ENCODE data around the gene KRT15. TPM values are rescaled to one million over a fixed set of nuclear protein-coding genes. Genes with fewer than 3 reads are reported as not detected.

KRT15 gene
- total RNA-seq, 4 donors from 2014 or later: 0.80 to 17.6 (median 7.4) TPM

DNA sequence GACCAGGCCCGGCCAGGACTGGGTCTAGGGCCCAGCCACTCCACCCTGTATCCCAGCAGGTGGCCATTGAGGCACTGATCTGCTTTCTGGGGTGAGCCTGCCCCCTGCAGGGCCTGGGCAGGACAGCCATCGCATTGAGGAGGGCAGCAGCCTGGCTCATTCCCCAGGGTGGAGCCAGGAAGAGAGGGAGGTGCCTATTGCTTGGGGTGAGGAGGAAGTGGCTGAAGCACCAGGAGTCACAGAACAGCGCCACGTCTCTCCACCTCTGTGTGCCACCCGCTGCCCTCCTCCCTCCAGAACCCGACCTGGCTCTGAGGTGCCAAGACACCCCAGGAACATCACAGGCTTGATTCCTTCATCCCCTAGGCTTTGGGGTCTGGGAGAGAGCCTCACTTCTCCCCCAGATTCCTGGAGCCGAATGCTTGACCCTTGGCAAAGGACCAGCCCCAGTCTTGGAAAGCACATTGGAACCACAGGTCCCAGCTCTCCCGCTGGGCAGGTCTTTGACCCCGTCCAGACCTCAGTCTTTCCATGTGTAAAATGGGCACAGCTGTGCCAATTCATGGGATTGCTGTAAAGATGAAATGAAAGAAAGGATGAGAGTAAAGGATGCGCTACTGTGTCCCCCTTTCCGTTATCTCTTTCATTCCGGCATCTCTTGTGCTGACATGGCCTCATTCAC is 21.7 kb downstream of the KRT15 start:
- H3K27ac ChIP-seq: peak overlapping the region in 3 of 4 donors; percentile 44 to 49 (median 49)
- intact Hi-C loops (cut with DNase I; ENCODE audit: low total_unique reads) (no loop called here), in situ Hi-C loops (cut with MboI; ENCODE audit: low pct_ligation_motif_present in 1 of 4, low pct_unique_long_range_greater_than_20kb in 1 of 4, low sequenced_read_pairs in 3 of 4) (no loop called here)
- H3K4me3 ChIP-seq: no peak overlapping the region
- H3K27me3 ChIP-seq: no peaks in the 10 kb centered on the region
- H3K4me1 ChIP-seq: peaks cover 0 to 8% (median 3%) of the 10 kb centered on the region in 4 donors
- no peaks in the 10 kb centered on the region for H3K36me3 ChIP-seq
- peak; percentile 84 for DNase-seq
- TF ChIP-seq POLR2A (IDR thresholded peaks at IDR 0.05) (peak; percentile 69), EP300 (IDR thresholded peaks at IDR 0.05; ENCODE audit: low read depth) (no peak), POLR2AphosphoS5 (IDR thresholded peaks at IDR 0.05) (peak; percentile 19 to 55 (median 27))
- TF ChIP-seq, protein P1, sequence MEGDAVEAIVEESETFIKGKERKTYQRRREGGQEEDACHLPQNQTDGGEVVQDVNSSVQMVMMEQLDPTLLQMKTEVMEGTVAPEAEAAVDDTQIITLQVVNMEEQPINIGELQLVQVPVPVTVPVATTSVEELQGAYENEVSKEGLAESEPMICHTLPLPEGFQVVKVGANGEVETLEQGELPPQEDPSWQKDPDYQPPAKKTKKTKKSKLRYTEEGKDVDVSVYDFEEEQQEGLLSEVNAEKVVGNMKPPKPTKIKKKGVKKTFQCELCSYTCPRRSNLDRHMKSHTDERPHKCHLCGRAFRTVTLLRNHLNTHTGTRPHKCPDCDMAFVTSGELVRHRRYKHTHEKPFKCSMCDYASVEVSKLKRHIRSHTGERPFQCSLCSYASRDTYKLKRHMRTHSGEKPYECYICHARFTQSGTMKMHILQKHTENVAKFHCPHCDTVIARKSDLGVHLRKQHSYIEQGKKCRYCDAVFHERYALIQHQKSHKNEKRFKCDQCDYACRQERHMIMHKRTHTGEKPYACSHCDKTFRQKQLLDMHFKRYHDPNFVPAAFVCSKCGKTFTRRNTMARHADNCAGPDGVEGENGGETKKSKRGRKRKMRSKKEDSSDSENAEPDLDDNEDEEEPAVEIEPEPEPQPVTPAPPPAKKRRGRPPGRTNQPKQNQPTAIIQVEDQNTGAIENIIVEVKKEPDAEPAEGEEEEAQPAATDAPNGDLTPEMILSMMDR (IDR thresholded peaks at IDR 0.05): peak; percentile 40 to 93 (median 71)
- WGBS, 2 donors (ENCODE audit: low coverage in 1 of 2): 63 to 94% methylated on average over 3 to 12 of the region's 12 CpGs
- H3K9me3 ChIP-seq: no peaks in the 10 kb centered on the region

DNA sequence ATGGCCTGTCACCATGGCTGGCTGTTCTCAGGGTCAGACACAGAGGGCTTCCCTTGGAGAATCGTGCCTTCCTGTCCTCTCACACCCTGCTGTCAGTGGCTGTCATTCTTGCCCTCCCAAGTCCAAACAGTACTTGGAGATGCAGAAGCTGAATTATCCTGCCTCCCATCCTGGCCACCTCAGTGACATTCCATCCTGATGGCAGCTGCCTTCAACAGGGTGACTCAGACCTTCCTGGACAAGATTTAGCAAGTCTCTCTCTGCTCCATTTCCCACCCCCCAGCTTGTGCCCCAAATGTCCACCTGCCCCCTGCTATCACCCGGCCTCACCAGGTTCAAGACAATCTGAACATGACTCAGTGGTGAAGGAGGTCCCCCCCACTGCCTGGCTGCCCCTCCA is 24.2 kb downstream of the KRT15 start:
- DNase-seq: no peak
- no peaks in the 10 kb centered on the region for H3K27me3 ChIP-seq
- in situ Hi-C loops (cut with MboI; ENCODE audit: low pct_ligation_motif_present in 1 of 4, low pct_unique_long_range_greater_than_20kb in 1 of 4, low sequenced_read_pairs in 3 of 4) (no loop called here), intact Hi-C loops (cut with DNase I; ENCODE audit: low total_unique reads) (no loop called here)
- no peak overlapping the region for H3K4me3 ChIP-seq
- no peaks in the 10 kb centered on the region for H3K36me3 ChIP-seq
- 82% methylated on average over 2 of the region's 2 CpGs; no CpG with 5 or more reads in 1 of the 2 donors for WGBS, 2 donors (ENCODE audit: low coverage in 1 of 2)
- H3K9me3 ChIP-seq: no peaks in the 10 kb centered on the region
- TF ChIP-seq EP300 (IDR thresholded peaks at IDR 0.05; ENCODE audit: low read depth) (no peak), POLR2A (IDR thresholded peaks at IDR 0.05) (no peak), POLR2AphosphoS5 (IDR thresholded peaks at IDR 0.05) (no peak)
- TF ChIP-seq, protein P1 (IDR thresholded peaks at IDR 0.05): no peak
- no peak overlapping the region for H3K27ac ChIP-seq
- H3K4me1 ChIP-seq: peaks cover 0 to 30% (median 8%) of the 10 kb centered on the region in 4 donors

DNA sequence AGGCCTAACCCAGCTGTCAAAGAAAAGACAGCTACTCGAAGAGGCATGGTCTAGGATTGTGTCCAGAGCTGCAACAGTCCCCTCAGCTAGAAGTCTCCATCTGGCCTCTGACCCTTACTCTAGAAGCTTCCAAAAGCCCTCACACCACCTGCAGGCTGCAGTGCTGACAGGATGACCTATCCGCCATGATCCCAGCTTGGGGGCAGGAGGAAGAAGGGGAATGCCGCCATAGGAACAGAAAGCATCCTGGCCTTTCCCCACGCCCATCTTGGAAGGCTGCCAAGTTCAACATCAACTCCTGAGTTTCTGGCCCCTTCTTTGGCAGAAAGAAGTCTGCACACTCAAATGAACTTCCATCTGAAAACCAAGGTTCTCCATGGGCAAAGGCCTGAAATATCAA is 25.9 kb downstream of the KRT15 start:
- no peaks in the 10 kb centered on the region for H3K36me3 ChIP-seq
- intact Hi-C loops (cut with DNase I; ENCODE audit: low total_unique reads): no loop called here
- peak; percentile 32 for DNase-seq
- no peak overlapping the region for H3K4me3 ChIP-seq
- no peaks in the 10 kb centered on the region for H3K27me3 ChIP-seq
- TF ChIP-seq, protein P1 (IDR thresholded peaks at IDR 0.05): no peak
- TF ChIP-seq POLR2A (IDR thresholded peaks at IDR 0.05) (no peak), POLR2AphosphoS5 (IDR thresholded peaks at IDR 0.05) (no peak), EP300 (IDR thresholded peaks at IDR 0.05; ENCODE audit: low read depth) (no peak)
- in situ Hi-C loops (cut with MboI; ENCODE audit: low pct_ligation_motif_present in 1 of 4, low pct_unique_long_range_greater_than_20kb in 1 of 4, low sequenced_read_pairs in 3 of 4): no loop called here
- WGBS, 2 donors (ENCODE audit: low coverage in 1 of 2): 49% methylated on average over 4 of the region's 4 CpGs; no CpG with 5 or more reads in 1 of the 2 donors
- no peaks in the 10 kb centered on the region for H3K9me3 ChIP-seq
- H3K4me1 ChIP-seq: peaks cover 0 to 33% (median 9%) of the 10 kb centered on the region in 4 donors
- peak overlapping the region in 1 of 4 donors; percentile 36 for H3K27ac ChIP-seq

DNA sequence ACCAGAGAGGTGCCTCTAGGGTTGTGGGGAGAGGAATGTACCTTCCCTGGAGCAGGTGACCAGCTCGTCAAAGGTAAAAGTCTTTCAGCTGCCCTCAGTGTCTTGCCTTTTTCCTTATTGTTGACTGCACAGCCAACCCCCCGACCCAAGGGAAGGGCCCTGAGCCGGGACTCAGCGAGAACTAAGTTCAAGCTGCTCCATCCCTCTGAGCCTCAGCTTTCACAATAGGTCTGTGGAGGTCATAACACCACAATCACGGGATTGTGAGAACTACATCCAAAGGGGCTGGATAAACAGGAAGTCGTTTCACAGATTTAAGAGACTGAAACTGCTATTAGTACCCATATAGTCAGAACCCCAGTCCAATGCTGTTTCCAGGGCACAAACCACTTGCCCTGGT is 26.3 kb downstream of the KRT15 start:
- no peak for DNase-seq
- peaks cover 0 to 33% (median 9%) of the 10 kb centered on the region in 4 donors for H3K4me1 ChIP-seq
- 42% methylated on average over 6 of the region's 6 CpGs; no CpG with 5 or more reads in 1 of the 2 donors for WGBS, 2 donors (ENCODE audit: low coverage in 1 of 2)
- TF ChIP-seq POLR2AphosphoS5 (IDR thresholded peaks at IDR 0.05): no peak
- TF ChIP-seq, protein P1 (IDR thresholded peaks at IDR 0.05): no peak
- no peak for TF ChIP-seq POLR2A (IDR thresholded peaks at IDR 0.05)
- no peak for TF ChIP-seq EP300 (IDR thresholded peaks at IDR 0.05; ENCODE audit: low read depth)
- intact Hi-C loops (cut with DNase I; ENCODE audit: low total_unique reads) (no loop called here), in situ Hi-C loops (cut with MboI; ENCODE audit: low pct_ligation_motif_present in 1 of 4, low pct_unique_long_range_greater_than_20kb in 1 of 4, low sequenced_read_pairs in 3 of 4) (no loop called here)
- H3K4me3 ChIP-seq: no peak overlapping the region
- no peaks in the 10 kb centered on the region for H3K36me3 ChIP-seq
- no peaks in the 10 kb centered on the region for H3K27me3 ChIP-seq
- H3K27ac ChIP-seq: peak overlapping the region in 1 of 4 donors; percentile 36
- no peaks in the 10 kb centered on the region for H3K9me3 ChIP-seq
